A549 (cell line): ENCODE results near the gene TSHZ3. TPM values are rescaled to one million over a fixed set of nuclear protein-coding genes. Genes with fewer than 3 reads are reported as not detected.

ENCODE experiments used
- ATAC-seq, 2 experiments: fragments of 200-7000 bp in 1 of 2; fragments of >200 bp in 1 of 2; cut with Nextera tagmentation in 1 of 2; cut with Tn5 transposase in 1 of 2; 3 replicates each; pipeline versions ENCODE4 v1.8.0 to v1.9.1; 2018 to 2020; ENCODE audit warnings: mild to moderate bottlenecking in 1 of 2, moderate library complexity in 1 of 2
- CTCF ChIA-PET: fragments of 300-600 bp; sonication (Branson Sonifier 250); formaldehyde crosslinking; extraction: SDS; loops from one replicate; lab custom pipeline; 2021; ENCODE audit warnings: antibody characterized with exemption, inconsistent platforms; lab: Yijun Ruan, JAX
- POLR2A ChIA-PET: fragments of 350-600 bp; formaldehyde crosslinking; extraction: SDS; loops from one replicate; lab custom pipeline; 2021; ENCODE audit warnings: antibody characterized with exemption, inconsistent platforms; lab: Yijun Ruan, JAX
- DNase-seq, 2 experiments: peaks; one replicate each; pipeline versions ENCODE4 v3.0.0 to v3.0.0-alpha.2; 2011 to 2016; ENCODE audit warnings: low read depth in 1 of 2, low spot score in 1 of 2
- FAIRE-seq: peaks from 2 replicates; lab custom pipeline; 2011; peaks lifted over from hg19 to GRCh38; lab: Jason Lieb, UNC
- H3K27ac ChIP-seq, 2 experiments: fragments of >200 bp; sonication (Bioruptor Twin); formaldehyde crosslinking; 3 replicates each; pipeline ENCODE4 v1.5.1; 2016 to 2017
- H3K4me1 ChIP-seq: fragments of >200 bp; sonication (Bioruptor Twin); formaldehyde crosslinking; 3 replicates; pipeline ENCODE4 v1.6.1; 2016
- H3K4me2 ChIP-seq: fragments of >200 bp; sonication (Bioruptor Twin); formaldehyde crosslinking; 3 replicates; pipeline ENCODE4 v1.6.1; 2016
- H3K4me3 ChIP-seq: fragments of >200 bp; sonication (Bioruptor Twin); formaldehyde crosslinking; 3 replicates; pipeline ENCODE4 v1.5.1; 2016
- H3K9me3 ChIP-seq: fragments of >200 bp; sonication (Bioruptor Twin); formaldehyde crosslinking; 3 replicates; pipeline ENCODE4 v1.6.1; 2016
- CBX2 ChIP-seq: fragments of 200-600 bp; sonication (generic); IDR thresholded peaks from 2 replicates; pipeline ENCODE4 v1.6.1; 2016; ENCODE audit warnings: low read depth, mild to moderate bottlenecking, borderline replicate concordance
- CEBPB ChIP-seq, 2 experiments: fragments of >200 bp in 1 of 2; sonication (Bioruptor Twin) in 1 of 2; formaldehyde crosslinking in 1 of 2; IDR thresholded peaks; 2 replicates each; pipeline ENCODE4 v1.6.1; 2012 to 2016
- CHD2 ChIP-seq: fragments of 150-350 bp; IDR thresholded peaks from 2 replicates; pipeline ENCODE4 v1.6.1; 2014; ENCODE audit warnings: low read length; ENCODE audit not compliant: partially characterized antibody
- CTCF ChIP-seq: fragments of >200 bp; sonication (Bioruptor Twin); formaldehyde crosslinking; IDR thresholded peaks from 3 replicates; pipeline ENCODE4 v1.5.1; 2016
- FOSL2 ChIP-seq, 2 experiments: fragments of 450-650 bp in 1 of 2; fragments of >200 bp in 1 of 2; sonication (Bioruptor Twin) in 1 of 2; formaldehyde crosslinking; IDR thresholded peaks; 2 replicates each; pipeline versions ENCODE4 v1.5.0 to v1.6.1; 2016 to 2020; ENCODE audit warnings: mild to moderate bottlenecking in 1 of 2, moderate library complexity in 1 of 2
- HES2 ChIP-seq: fragments of >200 bp; sonication (Bioruptor Twin); formaldehyde crosslinking; IDR thresholded peaks from 2 replicates; pipeline ENCODE4 v1.6.1; 2016
- HOXA7 ChIP-seq: fragments of 250-450 bp; sonication (Bioruptor Pico); IDR thresholded peaks from 2 replicates; pipeline ENCODE4 v1.5.0; 2020; ENCODE audit warnings: mild to moderate bottlenecking, moderate library complexity
- HOXB5 ChIP-seq: fragments of 250-450 bp; sonication (Bioruptor Pico); IDR thresholded peaks from 2 replicates; pipeline ENCODE4 v1.5.0; 2020; ENCODE audit warnings: mild to moderate bottlenecking, moderate library complexity
- MAX ChIP-seq: IDR thresholded peaks from 2 replicates; pipeline ENCODE4 v1.6.1; 2012
- MYC ChIP-seq: IDR thresholded peaks from 2 replicates; pipeline ENCODE4 v1.6.1; 2012; ENCODE audit warnings: mild to moderate bottlenecking, inconsistent platforms, low read length, improper control_type of control experiment, borderline replicate concordance
- NPAS2 ChIP-seq: fragments of 250-450 bp; sonication (Bioruptor Pico); IDR thresholded peaks from 2 replicates; pipeline ENCODE4 v1.8.0; 2022; ENCODE audit warnings: mild to moderate bottlenecking, moderate library complexity, borderline replicate concordance
- NR3C1 ChIP-seq: fragments of >200 bp; sonication (Bioruptor Twin); formaldehyde crosslinking; IDR thresholded peaks from 3 replicates; pipeline ENCODE4 v1.6.1; 2017
- PBX3 ChIP-seq: IDR thresholded peaks from 2 replicates; pipeline ENCODE4 v1.6.1; 2012
- PHF8 ChIP-seq: fragments of 200-600 bp; sonication (generic); IDR thresholded peaks from 2 replicates; pipeline ENCODE4 v1.6.1; 2016; ENCODE audit warnings: low read depth, mild to moderate bottlenecking, antibody characterized with exemption, moderate library complexity, borderline replicate concordance
- RAD21 ChIP-seq, 2 experiments: fragments of >200 bp in 1 of 2; sonication (Bioruptor Twin) in 1 of 2; formaldehyde crosslinking in 1 of 2; IDR thresholded peaks in 1 of 2; conservative IDR thresholded peaks in 1 of 2; 2 replicates in 1 of 2; 3 replicates in 1 of 2; pipeline ENCODE4 v1.6.1; 2012 to 2018; ENCODE audit warnings: inconsistent platforms in 1 of 2
- RARB ChIP-seq: fragments of 250-450 bp; sonication (Bioruptor Pico); IDR thresholded peaks from 2 replicates; pipeline ENCODE4 v1.8.0; 2021; ENCODE audit warnings: mild to moderate bottlenecking, moderate library complexity
- RNF2 ChIP-seq: fragments of 200-600 bp; sonication (generic); IDR thresholded peaks from 2 replicates; pipeline ENCODE4 v1.6.1; 2016; ENCODE audit warnings: low read depth, mild to moderate bottlenecking, antibody characterized with exemption, moderate library complexity, borderline replicate concordance
- TP53 ChIP-seq: fragments of 250-450 bp; sonication (Bioruptor Pico); IDR thresholded peaks from 2 replicates; pipeline ENCODE4 v1.5.0; 2021; ENCODE audit warnings: mild to moderate bottlenecking, moderate library complexity
- USF2 ChIP-seq: fragments of 450-650 bp; IDR thresholded peaks from 2 replicates; pipeline ENCODE4 v1.6.1; 2014; ENCODE audit warnings: antibody characterized with exemption
- ZFP36 ChIP-seq: fragments of 450-650 bp; IDR thresholded peaks from 2 replicates; pipeline ENCODE4 v1.6.1; 2014; ENCODE audit warnings: borderline replicate concordance; ENCODE audit not compliant: partially characterized antibody
- WGBS: methylation state at CpG from one replicate; pipeline ENCODE4 v1.1.6; 2017; ENCODE audit errors: missing lambda C conversion rate; 5-methylcytosine and 5-hydroxymethylcytosine counted together
- polyA plus RNA-seq, 4 experiments: library from polyadenylated mRNA; depleted of rRNA in 3 of 4; stranded (reverse); fragments of >200 nt; fragmentation: RNase III in 1 of 4; extraction: RNeasy Plus Mini Kit Qiagen cat#74134 plus additional on column Dnase treatment in 1 of 4; gene quantifications; 2 replicates in 3 of 4; 3 replicates in 1 of 4; pipeline ENCODE4 v1.2.3, GENCODE V29; 2011 to 2017

Gene TSHZ3
- polyA plus RNA-seq, 2 of the 4 experiments (the other 2 are of a cell fraction), result 0.92 to 2.0 TPM

- FAIRE-seq, result no peak
- H3K4me2 ChIP-seq, result no peak overlapping the region
- ATAC-seq, result no peak
- no peaks in the 10 kb centered on the region for H3K4me1 ChIP-seq
- CTCF ChIA-PET, result no interaction called here
- H3K4me3 ChIP-seq, result no peak overlapping the region
- WGBS, result 15% methylated on average over 7 of the region's 7 CpGs
- peaks cover 26% of the 10 kb centered on the region for H3K9me3 ChIP-seq
- POLR2A ChIA-PET, result no interaction called here
- TF ChIP-seq HES2, result no peak
- TF ChIP-seq, all 56 proteins: peak for 0
- no peak overlapping the region for H3K27ac ChIP-seq
- no peak for DNase-seq
Measured at GRCh38 chr19:31254180-31254551, 95.1 kb downstream of the TSHZ3 start.

GRCh38 chr19:31253526-31254179, 95.6 kb downstream of the TSHZ3 start:
- no peak overlapping the region for H3K27ac ChIP-seq
- POLR2A ChIA-PET, result no interaction called here
- DNase-seq (no peak), ATAC-seq (no peak), FAIRE-seq (no peak)
- CTCF ChIA-PET, result interaction anchor here (0.8 to 1.2 kb wide), 2 partner anchors 10 to 112 kb away, joined by 3 to 4 read pairs; no protein-coding TSS in a partner anchor
- H3K4me2 ChIP-seq, result no peak overlapping the region
- no peaks in the 10 kb centered on the region for H3K4me1 ChIP-seq
- 27% methylated on average over 6 of the region's 6 CpGs for WGBS
- TF ChIP-seq RARB (CRISPR knock-in tag), result no peak
- TF ChIP-seq NR3C1, result no peak
- no peak for TF ChIP-seq MYC
- no peak for TF ChIP-seq FOSL2 (IDR thresholded peaks at IDR 0.05)
- no peak for TF ChIP-seq FOSL2 (CRISPR knock-in tag; IDR thresholded peaks at IDR 0.05)
- no peak for TF ChIP-seq PBX3
- TF ChIP-seq RNF2, result no peak
- TF ChIP-seq CTCF, result no peak
- TF ChIP-seq PHF8, result no peak
- TF ChIP-seq HOXA7, result no peak
- TF ChIP-seq ZFP36, result no peak
- TF ChIP-seq CBX2, result no peak
- TF ChIP-seq USF2, result no peak
- TF ChIP-seq MAX, result no peak
- no peak for TF ChIP-seq HOXB5
- no peak for TF ChIP-seq CHD2
- peaks cover 21% of the 10 kb centered on the region for H3K9me3 ChIP-seq
- no peak overlapping the region for H3K4me3 ChIP-seq

- no peak overlapping the region for H3K27ac ChIP-seq
- H3K4me2 ChIP-seq, result no peak overlapping the region
- CTCF ChIA-PET, result interaction anchor here (0.8 to 1.2 kb wide), 2 partner anchors 11 to 111 kb away, joined by 3 to 4 read pairs; no protein-coding TSS in a partner anchor
- POLR2A ChIA-PET, result no interaction called here
- no peaks in the 10 kb centered on the region for H3K4me1 ChIP-seq
- 47% methylated on average over 2 of the region's 2 CpGs for WGBS
- ATAC-seq, result no peak
- FAIRE-seq, result peak; percentile 46
- TF ChIP-seq RAD21 (conservative IDR thresholded peaks at IDR 0.05 in 1 of 2, IDR thresholded peaks at IDR 0.05 in 1 of 2) (no peak), CHD2 (no peak), NPAS2 (CRISPR knock-in tag) (no peak), CEBPB (IDR thresholded peaks at IDR 0.05) (no peak), ZFP36 (no peak), RARB (CRISPR knock-in tag) (no peak), CTCF (no peak), TP53 (CRISPR knock-in tag) (no peak)
- TF ChIP-seq, all 56 proteins: peak for 0
- DNase-seq, result no peak
- no peak overlapping the region for H3K4me3 ChIP-seq
- peaks cover 9% of the 10 kb centered on the region for H3K9me3 ChIP-seq
Measured at GRCh38 chr19:31252441-31252840, 96.8 kb downstream of the TSHZ3 start.
